ENCODE results near the gene SCAF11.

The SCAF11 gene

GRCh38 chr12:45898094-45898493 is 92.3 kb downstream of the SCAF11 start:
- H3K36me3 ChIP-seq: peaks cover 72% of the 10 kb centered on the region
- TF ChIP-seq Cebpa-rat (IDR thresholded peaks at IDR 0.05): no peak
- no peaks in the 10 kb centered on the region for H4K20me1 ChIP-seq
- H3K27ac ChIP-seq: no peak overlapping the region
- no peak overlapping the region for H3K9ac ChIP-seq
- H3K4me1 ChIP-seq: no peaks in the 10 kb centered on the region
- H3K4me2 ChIP-seq: no peak overlapping the region
- no peaks in the 10 kb centered on the region for H3K9me3 ChIP-seq
- H3K4me3 ChIP-seq: no peak overlapping the region
- H3K27me3 ChIP-seq: no peaks in the 10 kb centered on the region

GRCh38 chr12:45895961-45896360 is 94.4 kb downstream of the SCAF11 start:
- H3K4me3 ChIP-seq: no peak overlapping the region
- no peak overlapping the region for H3K9ac ChIP-seq
- H3K9me3 ChIP-seq: no peaks in the 10 kb centered on the region
- H3K36me3 ChIP-seq: peaks cover 86% of the 10 kb centered on the region
- no peak overlapping the region for H3K4me2 ChIP-seq
- no peak overlapping the region for H3K27ac ChIP-seq
- H3K4me1 ChIP-seq: no peaks in the 10 kb centered on the region
- H3K27me3 ChIP-seq: no peaks in the 10 kb centered on the region
- TF ChIP-seq Cebpa-rat (IDR thresholded peaks at IDR 0.05): no peak
- H4K20me1 ChIP-seq: no peaks in the 10 kb centered on the region

- Histone ChIP-seq H3K27ac (no peak overlapping the region), H3K27me3 (no peaks in the 10 kb centered on the region), H3K4me3 (no peak overlapping the region), H4K20me1 (no peaks in the 10 kb centered on the region), H3K36me3 (peaks cover 86% of the 10 kb centered on the region), H3K9me3 (no peaks in the 10 kb centered on the region), H3K9ac (no peak overlapping the region), H3K4me2 (no peak overlapping the region), H3K4me1 (no peaks in the 10 kb centered on the region)
- TF ChIP-seq Cebpa-rat (IDR thresholded peaks at IDR 0.05): no peak
Observed at GRCh38 chr12:45893240-45893639, 97.1 kb downstream of the SCAF11 start.

- no peak for TF ChIP-seq Cebpa-rat (IDR thresholded peaks at IDR 0.05)
- H3K4me3 ChIP-seq: no peak overlapping the region
- H3K4me1 ChIP-seq: no peaks in the 10 kb centered on the region
- no peak overlapping the region for H3K27ac ChIP-seq
- no peak overlapping the region for H3K4me2 ChIP-seq
- H3K36me3 ChIP-seq: peaks cover 85% of the 10 kb centered on the region
- H3K9ac ChIP-seq: no peak overlapping the region
- no peaks in the 10 kb centered on the region for H4K20me1 ChIP-seq
- H3K9me3 ChIP-seq: peaks cover 8% of the 10 kb centered on the region
- H3K27me3 ChIP-seq: no peaks in the 10 kb centered on the region
Observed at GRCh38 chr12:45890276-45890675, 100.1 kb downstream of the SCAF11 start.

- H3K27me3 ChIP-seq: no peaks in the 10 kb centered on the region
- H3K4me1 ChIP-seq: no peaks in the 10 kb centered on the region
- no peak overlapping the region for H3K27ac ChIP-seq
- H4K20me1 ChIP-seq: no peaks in the 10 kb centered on the region
- H3K36me3 ChIP-seq: peaks cover 79% of the 10 kb centered on the region
- no peak overlapping the region for H3K4me3 ChIP-seq
- peaks cover 23% of the 10 kb centered on the region for H3K9me3 ChIP-seq
- no peak overlapping the region for H3K4me2 ChIP-seq
- H3K9ac ChIP-seq: no peak overlapping the region
- TF ChIP-seq Cebpa-rat (IDR thresholded peaks at IDR 0.05): no peak
Observed at GRCh38 chr12:45887544-45887943, 102.8 kb downstream of the SCAF11 start.

DNA sequence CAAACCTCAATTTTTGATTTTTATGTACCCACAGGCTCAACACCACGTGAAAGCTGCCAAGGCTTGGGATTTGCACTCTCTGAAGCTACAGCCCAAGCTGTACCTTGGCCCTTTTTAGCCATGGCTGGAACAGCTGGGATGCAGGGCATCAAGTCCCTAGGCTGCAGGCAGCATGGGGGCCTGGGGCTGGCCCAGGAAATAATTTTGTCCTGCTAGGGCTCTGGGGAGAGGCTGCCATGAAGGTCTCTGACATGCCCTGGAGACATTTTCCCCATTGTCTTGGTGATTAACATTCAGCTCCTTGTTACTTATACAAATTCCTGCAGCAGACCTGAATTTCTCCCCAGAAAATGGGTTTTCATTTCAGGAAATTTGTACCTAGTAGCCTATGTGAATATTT is 103.7 kb downstream of the SCAF11 start:
- Histone ChIP-seq H4K20me1 (no peaks in the 10 kb centered on the region), H3K27me3 (no peaks in the 10 kb centered on the region), H3K4me3 (no peak overlapping the region), H3K4me1 (no peaks in the 10 kb centered on the region), H3K9ac (no peak overlapping the region), H3K27ac (no peak overlapping the region), H3K9me3 (peaks cover 25% of the 10 kb centered on the region), H3K36me3 (peaks cover 78% of the 10 kb centered on the region), H3K4me2 (no peak overlapping the region)
- no peak for TF ChIP-seq Cebpa-rat (IDR thresholded peaks at IDR 0.05)

DNA sequence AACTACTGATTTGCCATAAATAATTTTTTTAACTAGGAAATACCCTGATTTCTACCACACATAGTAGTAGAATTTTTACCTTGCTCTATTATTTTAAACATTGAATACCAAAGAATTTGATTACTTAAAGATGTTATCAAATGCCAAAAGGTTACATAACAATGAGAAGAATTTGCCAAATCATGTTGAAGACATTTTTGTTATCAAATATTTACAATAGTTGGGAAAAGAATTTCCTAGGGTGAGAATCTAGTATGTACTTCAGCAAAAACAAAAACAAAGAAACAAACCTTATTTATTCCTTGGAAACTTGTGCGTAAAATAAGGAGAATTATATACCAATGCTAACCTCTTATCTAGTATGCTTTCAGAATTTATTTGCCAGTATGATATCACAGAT is 107.2 kb downstream of the SCAF11 start:
- Histone ChIP-seq H3K4me1 (peaks cover 10% of the 10 kb centered on the region; the same call in 1 of the 2 replicates), H4K20me1 (no peaks in the 10 kb centered on the region; the same call in 1 of the 2 replicates), H3K4me2 (no peak overlapping the region), H3K27me3 (no peaks in the 10 kb centered on the region), H3K36me3 (peaks cover 75% of the 10 kb centered on the region), H3K4me3 (no peak overlapping the region), H3K9ac (no peak overlapping the region), H3K9me3 (peaks cover 34% of the 10 kb centered on the region), H3K27ac (no peak overlapping the region)
- TF ChIP-seq Cebpa-rat (IDR thresholded peaks at IDR 0.05): no peak

GRCh38 chr12:45880533-45880932 is 109.8 kb downstream of the SCAF11 start:
- Histone ChIP-seq H3K4me2 (no peak overlapping the region), H4K20me1 (no peaks in the 10 kb centered on the region; the same call in 1 of the 2 replicates), H3K4me3 (no peak overlapping the region), H3K27me3 (no peaks in the 10 kb centered on the region), H3K36me3 (peaks cover 70% of the 10 kb centered on the region), H3K4me1 (peaks cover 14% of the 10 kb centered on the region; the same call in 1 of the 2 replicates), H3K9ac (no peak overlapping the region), H3K27ac (no peak overlapping the region), H3K9me3 (peaks cover 47% of the 10 kb centered on the region)
- TF ChIP-seq Cebpa-rat (IDR thresholded peaks at IDR 0.05): no peak

DNA sequence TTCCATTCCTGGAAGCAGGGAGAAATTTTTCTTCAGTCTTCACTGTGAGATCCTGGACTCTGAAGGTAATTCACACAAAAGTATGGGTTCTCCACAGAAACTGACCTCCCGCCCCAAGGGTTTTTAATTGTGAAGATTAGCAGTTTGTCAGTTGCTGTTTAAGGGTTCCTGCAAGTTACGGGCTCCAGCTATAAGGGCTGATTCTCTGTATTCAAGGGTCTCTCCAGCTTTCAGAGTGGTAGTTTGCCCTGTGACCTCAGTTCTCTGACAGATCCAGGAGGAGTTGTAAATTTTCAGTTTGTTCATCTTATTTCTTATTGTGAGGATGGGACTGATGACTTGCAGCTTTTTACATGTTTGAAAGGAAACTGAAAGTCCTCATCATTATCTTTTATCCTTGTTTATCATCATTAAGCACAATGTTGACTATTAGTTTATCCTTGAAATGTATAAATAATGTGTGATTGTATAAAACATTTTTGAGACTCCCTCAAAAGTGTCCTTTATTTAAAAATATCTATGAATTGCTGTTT is 110.9 kb downstream of the SCAF11 start:
- no peaks in the 10 kb centered on the region; the same call in 1 of the 2 replicates for H4K20me1 ChIP-seq
- peaks cover 72% of the 10 kb centered on the region for H3K36me3 ChIP-seq
- H3K27ac ChIP-seq: peak overlapping the region; percentile 10
- no peak for TF ChIP-seq Cebpa-rat (IDR thresholded peaks at IDR 0.05)
- no peaks in the 10 kb centered on the region for H3K27me3 ChIP-seq
- H3K4me2 ChIP-seq: no peak overlapping the region
- no peak overlapping the region for H3K9ac ChIP-seq
- no peak overlapping the region for H3K4me3 ChIP-seq
- peaks cover 14% of the 10 kb centered on the region; the same call in 1 of the 2 replicates for H3K4me1 ChIP-seq
- peaks cover 50% of the 10 kb centered on the region for H3K9me3 ChIP-seq

DNA sequence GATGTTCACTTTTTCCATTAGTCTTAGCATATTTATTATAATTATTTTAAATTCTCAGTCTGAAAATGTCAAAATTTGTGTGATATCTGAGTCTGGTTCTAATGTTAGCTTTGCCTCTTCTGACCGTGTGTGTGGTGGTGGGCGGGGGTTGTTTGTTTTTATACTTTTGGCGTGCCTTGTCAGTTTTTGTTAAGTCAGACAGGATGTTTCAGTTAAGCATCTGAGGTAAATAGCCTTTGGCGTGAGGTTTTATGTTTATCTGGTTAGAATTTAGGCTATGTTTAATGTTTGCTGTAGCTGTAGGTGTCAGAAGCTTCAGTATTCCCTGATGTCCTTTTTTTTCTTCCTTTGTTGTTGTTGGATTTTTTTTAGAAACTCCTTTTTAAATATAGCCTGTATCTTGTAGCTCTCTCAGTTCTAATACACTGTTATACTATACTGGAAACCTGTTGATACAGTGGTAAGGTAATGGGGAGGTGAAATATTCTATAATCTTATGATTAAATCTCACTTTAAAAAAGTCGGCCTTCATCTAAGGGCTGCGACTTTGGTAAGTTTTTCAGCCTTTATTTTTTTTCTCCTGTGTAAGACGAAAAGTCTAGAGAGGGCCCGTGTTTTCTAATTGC is 111.6 kb downstream of the SCAF11 start:
- peak overlapping the region; percentile 10 for H3K27ac ChIP-seq
- H3K36me3 ChIP-seq: peaks cover 72% of the 10 kb centered on the region
- TF ChIP-seq Cebpa-rat (IDR thresholded peaks at IDR 0.05): no peak

More for the DNA sequence above, 111.6 kb downstream of the SCAF11 start:
- no peak overlapping the region for H3K4me3 ChIP-seq
- H3K4me2 ChIP-seq: 0 out of 2 replicates have a peak overlapping the region, but pooled peaks have one; percentile 17
- no peaks in the 10 kb centered on the region for H3K27me3 ChIP-seq
- H3K9me3 ChIP-seq: peaks cover 50% of the 10 kb centered on the region
- no peak overlapping the region for H3K9ac ChIP-seq
- no peaks in the 10 kb centered on the region; the same call in 1 of the 2 replicates for H4K20me1 ChIP-seq
- peaks cover 14% of the 10 kb centered on the region; the same call in 1 of the 2 replicates for H3K4me1 ChIP-seq
